Hepatocyte (in vitro differentiated cells): ENCODE measurements around the gene KIF17. TPM values are rescaled to one million over a fixed set of nuclear protein-coding genes. Genes with fewer than 3 reads are reported as not detected.
"Not testable (repeated sequence)": the region's sequence is repeated elsewhere in the genome, so short reads cannot be mapped to it uniquely, and the experiment has no call there.

Experiments
- DNase-seq: peaks from one replicate; pipeline ENCODE4 v3.0.0-alpha.2; 2016; ENCODE audit warnings: low spot score
- H2AFZ ChIP-seq: fragments of 200-600 bp; sonication (generic); 2 replicates; pipeline ENCODE4 v1.6.0; 2016; ENCODE audit warnings: antibody characterized with exemption, mild to moderate bottlenecking
- H3K27ac ChIP-seq: fragments of 200-600 bp; sonication (generic); 2 replicates; pipeline ENCODE4 v1.5.1; 2016; ENCODE audit warnings: mild to moderate bottlenecking
- H3K27me3 ChIP-seq: fragments of 200-600 bp; sonication (generic); 2 replicates; pipeline ENCODE4 v1.6.1; 2016
- H3K36me3 ChIP-seq: fragments of 200-600 bp; sonication (generic); replicated peaks from 2 replicates; pipeline ENCODE4 v1.5.1; 2016; ENCODE audit warnings: low read depth; ENCODE audit not compliant: insufficient read depth
- H3K4me1 ChIP-seq: fragments of 200-600 bp; sonication (generic); 2 replicates; pipeline ENCODE4 v1.5.1; 2016; ENCODE audit warnings: mild to moderate bottlenecking, moderate library complexity; ENCODE audit not compliant: insufficient read depth
- H3K4me2 ChIP-seq: fragments of 200-600 bp; sonication (generic); 2 replicates; pipeline ENCODE4 v1.6.0; 2016
- H3K4me3 ChIP-seq: fragments of 200-600 bp; sonication (generic); 2 replicates; pipeline ENCODE4 v1.5.1; 2016; ENCODE audit warnings: mild to moderate bottlenecking
- H3K79me2 ChIP-seq: fragments of 200-600 bp; sonication (generic); 2 replicates; pipeline ENCODE4 v1.6.0; 2017; ENCODE audit warnings: mild to moderate bottlenecking
- H3K9me2 ChIP-seq: fragments of 200-600 bp; sonication (generic); replicated peaks from 2 replicates; pipeline ENCODE4 v1.6.0; 2017; ENCODE audit warnings: mild to moderate bottlenecking; ENCODE audit not compliant: insufficient read depth
- H3K9me3 ChIP-seq: fragments of 200-600 bp; sonication (generic); 2 replicates; pipeline ENCODE4 v1.5.1; 2016; ENCODE audit warnings: low read depth, mild to moderate bottlenecking
- H4K20me1 ChIP-seq: fragments of 200-600 bp; sonication (generic); 2 replicates; pipeline ENCODE4 v1.6.0; 2016; ENCODE audit warnings: mild to moderate bottlenecking; ENCODE audit not compliant: insufficient read depth, poor library complexity, severe bottlenecking
- EZH2 ChIP-seq: fragments of 200-600 bp; sonication (generic); IDR thresholded peaks from 2 replicates; pipeline ENCODE4 v1.6.1; 2016; ENCODE audit warnings: antibody characterized with exemption, mild to moderate bottlenecking, borderline replicate concordance
- EZH2phosphoT487 ChIP-seq: fragments of 200-600 bp; sonication (generic); IDR thresholded peaks from one replicate; pipeline ENCODE4 v1.6.1; 2018; ENCODE audit warnings: antibody characterized with exemption, mild to moderate bottlenecking, low read depth, moderate library complexity; ENCODE audit not compliant: unreplicated experiment, severe bottlenecking
- WGBS: methylation state at CpG from one replicate; pipeline ENCODE4 v1.1.6; 2016; ENCODE audit warnings: low lambda C conversion rate; ENCODE audit errors: missing lambda C conversion rate; 5-methylcytosine and 5-hydroxymethylcytosine counted together
- polyA plus RNA-seq: library from polyadenylated mRNA; unstranded; fragments of >200 nt; fragmentation: Nextera tagmentation; extraction: Ambion mirVana; gene quantifications from 2 replicates; pipeline ENCODE4 v1.2.1, GENCODE V29; 2016
- total RNA-seq: library from RNA; depleted of rRNA; stranded (reverse); fragments of >200 nt; gene quantifications from 2 replicates; pipeline ENCODE4 v1.2.3, GENCODE V29; 2014
- TF ChIP-seq, protein P1 (sequence below): fragments of 200-600 bp; sonication (generic); IDR thresholded peaks from 2 replicates; pipeline ENCODE4 v1.5.1; 2016; ENCODE audit warnings: antibody characterized with exemption, mild to moderate bottlenecking; ENCODE audit not compliant: poor library complexity

Gene KIF17
- total and polyA plus RNA-seq, 2 experiments from 2014 or later = 0.23 to 0.28 TPM

DNA sequence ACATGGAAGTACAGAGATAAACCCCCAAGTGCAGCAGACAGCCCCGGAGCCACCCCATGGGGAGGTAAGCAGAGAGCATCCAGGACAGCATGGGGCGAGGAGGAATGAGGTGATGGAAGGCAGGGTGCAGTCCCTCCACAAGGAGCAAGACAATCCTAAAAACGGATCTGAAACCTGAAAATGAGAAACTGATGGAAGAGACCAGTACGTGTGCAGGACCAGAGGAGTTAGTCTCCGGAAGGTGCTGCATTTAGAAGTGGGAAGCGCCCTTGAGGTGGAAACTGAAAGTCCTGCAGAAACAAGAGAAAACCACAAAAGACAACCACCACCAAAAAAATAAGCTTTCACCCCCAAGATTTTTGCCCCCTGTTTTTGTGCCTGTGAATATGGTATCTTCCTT lies 39.2 kb downstream of the KIF17 start:
- Histone ChIP-seq H3K27ac (no peak overlapping the region), H3K79me2 (no peaks in the 10 kb centered on the region), H4K20me1 (no peaks in the 10 kb centered on the region), H3K36me3 (no peaks in the 10 kb centered on the region), H3K27me3 (no peaks in the 10 kb centered on the region), H2AFZ (no peak overlapping the region), H3K4me2 (no peak overlapping the region), H3K9me2 (no peaks in the 10 kb centered on the region), H3K4me1 (no peaks in the 10 kb centered on the region), H3K9me3 (no peaks in the 10 kb centered on the region), H3K4me3 (no peak overlapping the region)
- DNase-seq = no peak
- WGBS = 87% methylated on average over 6 of the region's 6 CpGs
- TF ChIP-seq, protein P1, sequence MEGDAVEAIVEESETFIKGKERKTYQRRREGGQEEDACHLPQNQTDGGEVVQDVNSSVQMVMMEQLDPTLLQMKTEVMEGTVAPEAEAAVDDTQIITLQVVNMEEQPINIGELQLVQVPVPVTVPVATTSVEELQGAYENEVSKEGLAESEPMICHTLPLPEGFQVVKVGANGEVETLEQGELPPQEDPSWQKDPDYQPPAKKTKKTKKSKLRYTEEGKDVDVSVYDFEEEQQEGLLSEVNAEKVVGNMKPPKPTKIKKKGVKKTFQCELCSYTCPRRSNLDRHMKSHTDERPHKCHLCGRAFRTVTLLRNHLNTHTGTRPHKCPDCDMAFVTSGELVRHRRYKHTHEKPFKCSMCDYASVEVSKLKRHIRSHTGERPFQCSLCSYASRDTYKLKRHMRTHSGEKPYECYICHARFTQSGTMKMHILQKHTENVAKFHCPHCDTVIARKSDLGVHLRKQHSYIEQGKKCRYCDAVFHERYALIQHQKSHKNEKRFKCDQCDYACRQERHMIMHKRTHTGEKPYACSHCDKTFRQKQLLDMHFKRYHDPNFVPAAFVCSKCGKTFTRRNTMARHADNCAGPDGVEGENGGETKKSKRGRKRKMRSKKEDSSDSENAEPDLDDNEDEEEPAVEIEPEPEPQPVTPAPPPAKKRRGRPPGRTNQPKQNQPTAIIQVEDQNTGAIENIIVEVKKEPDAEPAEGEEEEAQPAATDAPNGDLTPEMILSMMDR = no peak
- no peak for TF ChIP-seq EZH2phosphoT487
- no peak for TF ChIP-seq EZH2

DNA sequence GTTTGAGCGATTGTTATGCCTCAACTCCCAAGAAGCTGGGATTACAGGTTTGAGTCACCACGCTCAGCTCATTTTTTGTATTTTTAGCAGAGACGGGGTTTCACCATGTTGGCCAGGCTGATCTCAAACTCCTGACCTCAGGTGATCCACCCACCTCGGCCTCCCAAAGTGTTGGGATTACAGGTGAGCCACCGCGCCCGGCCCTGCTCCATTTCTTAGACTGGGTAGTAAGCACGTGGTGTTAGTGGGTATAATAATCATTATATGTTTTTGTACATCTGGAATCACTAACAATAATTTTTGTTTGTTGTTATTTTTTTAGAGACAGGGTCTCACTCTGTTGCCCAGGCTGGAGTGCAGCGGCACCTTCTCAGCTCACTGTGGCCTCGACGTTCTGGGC lies 44.2 kb downstream of the KIF17 start:
- 92% methylated on average over 11 of the region's 11 CpGs for WGBS
- H3K27me3 ChIP-seq, H3K4me2 ChIP-seq, H3K9me3 ChIP-seq, H3K4me1 ChIP-seq, DNase-seq, H3K27ac ChIP-seq, H2AFZ ChIP-seq, H3K36me3 ChIP-seq, H3K4me3 ChIP-seq, H4K20me1 ChIP-seq, H3K9me2 ChIP-seq, H3K79me2 ChIP-seq: not testable (repeated sequence)

DNA sequence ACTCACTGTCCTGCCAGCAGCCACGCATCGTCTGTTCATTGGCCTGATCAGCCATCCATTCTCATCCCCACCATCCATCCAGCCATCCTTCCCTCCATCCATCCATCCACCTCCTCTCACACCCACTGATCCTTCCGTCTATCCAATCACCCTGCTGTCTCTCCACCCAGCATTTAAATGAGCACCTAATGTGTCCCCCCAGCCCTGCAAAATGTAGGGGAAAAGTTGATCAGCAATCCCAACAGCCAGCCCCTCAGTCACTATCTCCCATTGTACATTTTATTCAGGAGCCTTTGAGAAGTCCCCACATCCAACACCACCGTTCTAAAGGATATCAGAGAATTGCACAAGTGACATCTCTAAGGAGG lies 45.6 kb downstream of the KIF17 start:
- Histone ChIP-seq H4K20me1 (no peaks in the 10 kb centered on the region), H3K79me2 (no peaks in the 10 kb centered on the region), H3K4me1 (no peaks in the 10 kb centered on the region), H3K4me3 (no peak overlapping the region), H3K36me3 (no peaks in the 10 kb centered on the region), H3K9me2 (no peaks in the 10 kb centered on the region), H2AFZ (no peak overlapping the region), H3K27ac (no peak overlapping the region), H3K27me3 (no peaks in the 10 kb centered on the region), H3K9me3 (no peaks in the 10 kb centered on the region), H3K4me2 (no peak overlapping the region)
- 94% methylated on average over 4 of the region's 4 CpGs for WGBS
- DNase-seq = no peak
- TF ChIP-seq EZH2phosphoT487 (no peak), EZH2 (no peak)
- TF ChIP-seq, protein P1 = no peak

DNA sequence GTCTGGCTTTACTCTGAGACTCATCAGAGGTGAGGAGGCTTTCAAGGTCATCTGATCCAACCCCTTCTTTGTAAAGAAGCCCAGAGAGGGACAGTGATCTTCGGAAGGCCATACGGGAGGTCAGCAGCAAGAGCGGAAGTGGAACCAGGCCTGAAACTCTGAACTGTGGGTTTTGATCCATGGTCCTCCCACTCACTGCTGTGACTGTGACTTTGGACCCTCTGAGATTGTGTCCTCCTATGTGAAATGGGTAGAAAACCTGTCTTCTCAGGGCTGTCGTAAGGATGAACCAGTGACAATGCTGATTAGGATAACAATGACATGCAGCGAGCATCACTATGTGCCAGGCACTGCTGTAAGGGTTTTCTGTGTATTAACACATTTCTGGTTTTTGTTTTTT lies 46.9 kb downstream of the KIF17 start:
- Histone ChIP-seq H3K4me3 (no peak overlapping the region), H4K20me1 (no peaks in the 10 kb centered on the region), H3K36me3 (no peaks in the 10 kb centered on the region), H3K27me3 (no peaks in the 10 kb centered on the region), H3K4me1 (no peaks in the 10 kb centered on the region), H3K79me2 (no peaks in the 10 kb centered on the region), H2AFZ (no peak overlapping the region), H3K4me2 (no peak overlapping the region), H3K9me2 (no peaks in the 10 kb centered on the region), H3K27ac (no peak overlapping the region), H3K9me3 (no peaks in the 10 kb centered on the region)
- WGBS = 91% methylated on average over 5 of the region's 5 CpGs
- DNase-seq = no peak
- TF ChIP-seq, protein P1 = no peak
- TF ChIP-seq EZH2 = no peak
- no peak for TF ChIP-seq EZH2phosphoT487
